Endothelial cell of umbilical vein (primary cell): ENCODE results near the gene FMN2. TPM values are rescaled to one million over a fixed set of nuclear protein-coding genes. Genes with fewer than 3 reads are reported as not detected.

Experiments
- BruUV-seq: library from RNA; stranded (reverse); fragments of 400-500 nt; replicated peaks from 2 replicates; lab custom pipeline; 2021; lab: Mats Ljungman, UMichigan
- CTCF ChIA-PET: fragments of 300-600, 350-600 bp; sonication (Branson Sonifier 250); formaldehyde crosslinking; loops from one replicate; lab custom pipeline; 2021; ENCODE audit warnings: antibody characterized with exemption, inconsistent platforms; lab: Charles Lee
- POLR2A ChIA-PET: fragments of 300-600, 350-600 bp; sonication (Branson Sonifier 250); formaldehyde crosslinking; loops from one replicate; lab custom pipeline; 2021; ENCODE audit warnings: antibody characterized with exemption, inconsistent platforms; lab: Charles Lee
- DNase-seq: peaks from one replicate; pipeline ENCODE4 v3.0.0-alpha.2; 2011; ENCODE audit warnings: low read depth, low spot score
- FAIRE-seq: peaks from 2 replicates; lab custom pipeline; 2011; peaks lifted over from hg19 to GRCh38; lab: Jason Lieb, UNC
- H2AFZ ChIP-seq: 2 replicates; pipeline ENCODE4 v1.6.0; 2012; ENCODE audit warnings: low read depth, low read length, control low read depth, inconsistent platforms
- H3K27ac ChIP-seq: 2 replicates; pipeline ENCODE4 v1.5.1; 2011; ENCODE audit warnings: low read depth, mild to moderate bottlenecking, control low read depth, low read length, moderate library complexity; ENCODE audit not compliant: insufficient read depth
- H3K27me3 ChIP-seq, 2 experiments: 2 replicates each; pipeline versions ENCODE4 v1.6.0 to v1.6.1; 2011; ENCODE audit warnings: low read length in 2 of 2, mixed read lengths in 1 of 2; ENCODE audit not compliant: control insufficient read depth in 2 of 2, insufficient read depth in 2 of 2
- H3K36me3 ChIP-seq, 2 experiments: 2 replicates in 1 of 2; 3 replicates in 1 of 2; pipeline ENCODE4 v1.5.1; 2011; ENCODE audit warnings: low read length in 2 of 2, mild to moderate bottlenecking in 1 of 2, moderate library complexity in 1 of 2; ENCODE audit not compliant: control insufficient read depth in 2 of 2, insufficient read depth in 2 of 2; ENCODE audit errors: extremely low read depth in 1 of 2
- H3K4me1 ChIP-seq: 3 replicates; pipeline ENCODE4 v1.5.1; 2011; ENCODE audit warnings: mild to moderate bottlenecking, low read length; ENCODE audit not compliant: control insufficient read depth, insufficient read depth; ENCODE audit errors: extremely low read depth
- H3K4me2 ChIP-seq: 2 replicates; pipeline ENCODE4 v1.6.1; 2011; ENCODE audit warnings: low read length, control low read depth, mixed read lengths; ENCODE audit not compliant: insufficient read depth
- H3K4me3 ChIP-seq, 3 experiments: fragments of 200-600 bp in 1 of 3; sonication (generic), shearing (Covaris generic) in 1 of 3; replicated peaks in 1 of 3; 2 replicates each; pipeline ENCODE4 v1.5.1; 2011 to 2016; ENCODE audit warnings: control low read depth in 3 of 3, low read length in 3 of 3, mild to moderate bottlenecking in 2 of 3, inconsistent platforms in 1 of 3, low read depth in 1 of 3, moderate library complexity in 1 of 3; ENCODE audit not compliant: insufficient read depth in 1 of 3
- H3K79me2 ChIP-seq: 2 replicates; pipeline ENCODE4 v1.6.0; 2012; ENCODE audit warnings: low read length, inconsistent platforms; ENCODE audit not compliant: control insufficient read depth, insufficient read depth
- H3K9ac ChIP-seq: replicated peaks from 2 replicates; pipeline ENCODE3; 2011; ENCODE audit warnings: low read length, control low read depth; ENCODE audit not compliant: insufficient read depth; ENCODE audit errors: extremely low read depth
- H3K9me1 ChIP-seq: replicated peaks from 3 replicates; pipeline ENCODE4 v1.6.0; 2011; ENCODE audit warnings: mild to moderate bottlenecking, low read length; ENCODE audit not compliant: control insufficient read depth, insufficient read depth; ENCODE audit errors: extremely low read depth
- H3K9me3 ChIP-seq: replicated peaks from 2 replicates; pipeline ENCODE4 v1.5.1; 2012; ENCODE audit warnings: low read length, inconsistent platforms; ENCODE audit not compliant: control insufficient read depth, insufficient read depth
- H4K20me1 ChIP-seq: replicated peaks from 2 replicates; pipeline ENCODE3; 2011; ENCODE audit warnings: mild to moderate bottlenecking, low read length; ENCODE audit not compliant: control insufficient read depth, insufficient read depth; ENCODE audit errors: extremely low read depth
- EZH2 ChIP-seq: IDR thresholded peaks from 2 replicates; pipeline ENCODE4 v1.6.1; 2012; ENCODE audit warnings: borderline replicate concordance, low read depth, mild to moderate bottlenecking, moderate library complexity, low read length, inconsistent platforms; ENCODE audit not compliant: severe bottlenecking
- FOS ChIP-seq: IDR thresholded peaks from 2 replicates; pipeline ENCODE4 v1.6.1; 2011; ENCODE audit warnings: mild to moderate bottlenecking, low read length, moderate library complexity, borderline replicate concordance; ENCODE audit not compliant: insufficient read depth
- GATA2 ChIP-seq: IDR thresholded peaks from 2 replicates; pipeline ENCODE4 v1.7.0; 2011; ENCODE audit warnings: low read depth, mild to moderate bottlenecking, moderate library complexity, mixed read lengths, low read length; ENCODE audit not compliant: insufficient read length, insufficient read depth
- JUN ChIP-seq: IDR thresholded peaks from 2 replicates; pipeline ENCODE4 v1.6.1; 2011; ENCODE audit warnings: borderline replicate concordance, low read depth; ENCODE audit not compliant: insufficient read length, insufficient read depth
- MYC ChIP-seq: IDR thresholded peaks from one replicate; pipeline ENCODE4 v1.6.1; 2011; ENCODE audit warnings: mild to moderate bottlenecking, low read depth, low read length
- POLR2A ChIP-seq: IDR thresholded peaks from 2 replicates; pipeline ENCODE4 v1.6.1; 2012; ENCODE audit warnings: low read depth, mild to moderate bottlenecking, control low read depth, low read length
- POLR2AphosphoS5 ChIP-seq: IDR thresholded peaks from 2 replicates; pipeline ENCODE4 v1.6.1; 2012; ENCODE audit warnings: low read depth, mild to moderate bottlenecking, control low read depth, low read length, moderate library complexity; ENCODE audit not compliant: insufficient read depth
- dilution Hi-C: fragments of 300-500 bp; cut with MboI; formaldehyde crosslinking; loops from one replicate; pipeline ENCODE4 v1.15.0; 2019; ENCODE audit warnings: low sequenced_read_pairs; ENCODE audit not compliant: extremely low pct_ligation_motif_present
- intact Hi-C: fragments of 100-400 bp; cut with micrococcal nuclease; formaldehyde crosslinking; loops from one replicate; pipeline ENCODE4 v1.10.0; 2022
- polyA plus RNA-seq, 4 experiments: library from polyadenylated mRNA; depleted of rRNA in 3 of 4; stranded (reverse) in 3 of 4; unstranded in 1 of 4; fragments of >200 nt; gene quantifications; 2 replicates each; pipeline versions ENCODE4 v1.2.1 to v1.2.3, GENCODE V29; 2011 to 2012; ENCODE audit warnings: missing spikeins in 1 of 4
- total RNA-seq: library from RNA; stranded (reverse); gene quantifications from 2 replicates; pipeline ENCODE4 v1.2.3, GENCODE V29; 2021
- TF ChIP-seq, protein P1 (sequence below), 2 donors: IDR thresholded peaks; 1 replicate in 1 of 2; 2 replicates in 1 of 2; pipeline ENCODE4 v1.5.1; 2011; ENCODE audit warnings: low read length in 2 of 2, mild to moderate bottlenecking in 2 of 2, moderate library complexity in 2 of 2, control low read depth in 1 of 2, inconsistent platforms in 1 of 2, low read depth in 1 of 2; ENCODE audit not compliant: insufficient read depth in 1 of 2; ENCODE audit errors: extremely low read depth in 1 of 2
- TF ChIP-seq, protein P2 (sequence below): IDR thresholded peaks from 2 replicates; pipeline ENCODE4 v1.6.1; 2011; ENCODE audit not compliant: insufficient read depth, insufficient read length

FMN2 gene
- total and polyA plus RNA-seq, 2 donors (not counting 3 experiments of a cell fraction or from before 2014, with no cell fraction given): not detected

DNA sequence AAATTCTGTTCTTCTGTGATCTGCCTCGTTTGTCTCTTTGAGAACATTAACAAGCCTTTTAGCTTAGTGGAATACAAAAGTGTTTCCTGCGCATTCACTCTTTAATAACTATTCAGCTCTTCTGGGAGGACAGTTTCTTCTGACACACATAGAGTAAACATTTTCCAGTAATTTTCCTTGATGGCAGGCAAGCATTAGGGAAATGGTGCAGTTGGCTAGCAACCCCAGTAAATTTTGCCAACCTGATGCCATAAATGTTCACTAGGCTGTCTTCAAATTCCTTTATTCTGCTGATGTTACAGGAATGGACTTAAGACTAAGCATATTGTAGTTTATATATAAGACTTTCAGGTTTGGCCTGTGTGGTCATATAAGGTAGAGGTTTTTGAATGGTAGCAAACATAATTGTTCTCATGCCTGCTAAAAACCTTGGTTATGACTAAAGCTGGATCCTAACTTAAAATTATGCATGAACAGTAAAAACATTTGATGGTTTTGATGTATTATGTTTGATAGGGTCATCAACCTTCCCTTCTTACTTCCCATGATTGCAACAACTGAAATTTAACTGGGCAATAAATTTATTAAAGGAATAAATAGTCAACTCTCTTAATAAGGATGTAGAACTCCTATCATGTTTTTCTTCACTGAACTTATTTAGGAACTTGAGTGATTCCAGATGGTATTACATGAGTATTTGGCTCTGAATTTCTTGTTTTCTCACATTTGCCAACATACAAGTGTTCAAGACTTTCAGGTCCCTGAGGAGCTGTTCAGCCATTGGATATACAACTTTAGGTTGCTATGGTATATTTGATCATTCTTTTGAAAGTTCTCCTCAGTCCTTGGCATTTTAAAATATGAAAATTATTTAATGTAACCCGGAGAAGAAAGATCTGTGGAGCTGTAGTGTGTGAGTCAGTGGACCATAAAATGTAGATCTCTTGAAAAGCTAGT lies 223.4 kb downstream of the FMN2 start:
- DNase-seq: no peak
- no peaks in the 10 kb centered on the region for H3K4me1 ChIP-seq
- H4K20me1 ChIP-seq: no peaks in the 10 kb centered on the region
- intact Hi-C loops: no loop called here
- TF ChIP-seq POLR2A: no peak
- TF ChIP-seq EZH2: no peak
- no peak for TF ChIP-seq POLR2AphosphoS5
- TF ChIP-seq MYC: no peak
- no peak for TF ChIP-seq JUN
- TF ChIP-seq FOS: no peak
- no peak for TF ChIP-seq GATA2
- TF ChIP-seq, protein P1, sequence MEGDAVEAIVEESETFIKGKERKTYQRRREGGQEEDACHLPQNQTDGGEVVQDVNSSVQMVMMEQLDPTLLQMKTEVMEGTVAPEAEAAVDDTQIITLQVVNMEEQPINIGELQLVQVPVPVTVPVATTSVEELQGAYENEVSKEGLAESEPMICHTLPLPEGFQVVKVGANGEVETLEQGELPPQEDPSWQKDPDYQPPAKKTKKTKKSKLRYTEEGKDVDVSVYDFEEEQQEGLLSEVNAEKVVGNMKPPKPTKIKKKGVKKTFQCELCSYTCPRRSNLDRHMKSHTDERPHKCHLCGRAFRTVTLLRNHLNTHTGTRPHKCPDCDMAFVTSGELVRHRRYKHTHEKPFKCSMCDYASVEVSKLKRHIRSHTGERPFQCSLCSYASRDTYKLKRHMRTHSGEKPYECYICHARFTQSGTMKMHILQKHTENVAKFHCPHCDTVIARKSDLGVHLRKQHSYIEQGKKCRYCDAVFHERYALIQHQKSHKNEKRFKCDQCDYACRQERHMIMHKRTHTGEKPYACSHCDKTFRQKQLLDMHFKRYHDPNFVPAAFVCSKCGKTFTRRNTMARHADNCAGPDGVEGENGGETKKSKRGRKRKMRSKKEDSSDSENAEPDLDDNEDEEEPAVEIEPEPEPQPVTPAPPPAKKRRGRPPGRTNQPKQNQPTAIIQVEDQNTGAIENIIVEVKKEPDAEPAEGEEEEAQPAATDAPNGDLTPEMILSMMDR (IDR thresholded peaks at IDR 0.05; ENCODE audit: extremely low read depth in 1 of 2, insufficient read depth in 1 of 2, low read depth in 1 of 2, low read length in 2 of 2): no peak
- TF ChIP-seq, protein P2, sequence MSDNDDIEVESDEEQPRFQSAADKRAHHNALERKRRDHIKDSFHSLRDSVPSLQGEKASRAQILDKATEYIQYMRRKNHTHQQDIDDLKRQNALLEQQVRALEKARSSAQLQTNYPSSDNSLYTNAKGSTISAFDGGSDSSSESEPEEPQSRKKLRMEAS: no peak
- no peaks in the 10 kb centered on the region for H3K27me3 ChIP-seq
- POLR2A ChIA-PET: no interaction called here
- CTCF ChIA-PET: interaction anchor here (1.0 kb wide), 1 partner anchor 11 kb away, joined by 3 read pairs; no protein-coding TSS in a partner anchor
- peaks cover 4% of the 10 kb centered on the region for H3K9me3 ChIP-seq
- H3K79me2 ChIP-seq: no peaks in the 10 kb centered on the region
- FAIRE-seq: no peak
- no peak overlapping the region for H3K9ac ChIP-seq
- no peak overlapping the region for H3K27ac ChIP-seq
- BruUV-seq: no TSS peak
- H3K4me3 ChIP-seq: no peak overlapping the region
- H3K36me3 ChIP-seq: no peaks in the 10 kb centered on the region
- no peak overlapping the region for H3K4me2 ChIP-seq
- dilution Hi-C loops: no loop called here
- no peak overlapping the region for H2AFZ ChIP-seq
- H3K9me1 ChIP-seq: no peaks in the 10 kb centered on the region
